NT2/D1 (cell line): ENCODE measurements around the gene RBM46.

ENCODE experiments used
- YY1 ChIP-seq: IDR thresholded peaks from 2 replicates; pipeline ENCODE4 v1.6.1; 2011; ENCODE audit not compliant: insufficient read length, insufficient read depth
- ZNF274 ChIP-seq: IDR thresholded peaks from 2 replicates; pipeline ENCODE4 v1.6.1; 2011; ENCODE audit warnings: mild to moderate bottlenecking, low read depth, low read length

- TF ChIP-seq ZNF274 (no peak), YY1 (no peak)
Measured at GRCh38 chr4:154740462-154740861, 40.6 kb upstream of the RBM46 start.
